Measurements from ENCODE around the gene GLT6D1. TPM values are rescaled to one million over a fixed set of nuclear protein-coding genes. Genes with fewer than 3 reads are reported as not detected.

Gene GLT6D1
- total and polyA plus RNA-seq, 2 of the 4 experiments (the other 2 are of a cell fraction) = not detected

- H4K91ac ChIP-seq (ENCODE audit: insufficient read depth, low read depth, low read length) = no peak overlapping the region
- no peak overlapping the region for H3K4me2 ChIP-seq (ENCODE audit: low read depth, low read length)
- no peak overlapping the region for H2BK120ac ChIP-seq (ENCODE audit: low read depth, low read length)
- no peak overlapping the region for H3K9ac ChIP-seq (ENCODE audit: low read depth, low read length)
- DNase-seq (no peak), ATAC-seq (ENCODE audit: low read depth) (no peak)
- no peaks in the 10 kb centered on the region for H3K36me3 ChIP-seq (ENCODE audit: control insufficient read depth, insufficient read depth, low read length)
- intact Hi-C loops (cut with micrococcal nuclease) = no loop called here
- in situ Hi-C loops (cut with MboI; ENCODE audit: low sequenced_read_pairs) = loop anchor here (25.0 kb wide), 1 partner anchor 322 kb away; no protein-coding TSS in a partner anchor
- H3K79me1 ChIP-seq (ENCODE audit: low read depth in 1 of 2, low read length in 2 of 2) = no peaks in the 10 kb centered on the region
- H3K9me1 ChIP-seq (ENCODE audit: insufficient read depth, low read length) = no peaks in the 10 kb centered on the region
- H4K8ac ChIP-seq (ENCODE audit: low read depth in 2 of 2, low read length in 2 of 2) = no peak overlapping the region
- H3K14ac ChIP-seq (replicated peaks; ENCODE audit: low read depth, low read length) = no peak overlapping the region
- dilution Hi-C loops (cut with HindIII; ENCODE audit: low sequenced_read_pairs, unreplicated experiment) = no loop called here
- H2BK5ac ChIP-seq (ENCODE audit: low read depth, low read length, poor library complexity, severe bottlenecking) = no peak overlapping the region
- ChIA-PET CTCF (no interaction called here), POLR2A (ENCODE audit: unreplicated experiment) (no interaction called here)
- no peaks in the 10 kb centered on the region for H3K4me1 ChIP-seq (ENCODE audit: control insufficient read depth, insufficient read depth, low read length)
- no peak overlapping the region for H3K56ac ChIP-seq (ENCODE audit: extremely low read depth, insufficient read depth, low read length)
- H2AK9ac ChIP-seq (replicated peaks; ENCODE audit: low read depth, low read length, poor library complexity) = peak overlapping the region; percentile 65
- H3K9me3 ChIP-seq (ENCODE audit: control insufficient read depth, insufficient read depth, low read length) = no peaks in the 10 kb centered on the region
- WGBS, 2 experiments (ENCODE audit: extremely low coverage in 2 of 2, insufficient read length in 1 of 2) = 70% methylated on average over 9 of the region's 29 CpGs; no CpG with 5 or more reads in 1 of the 2 experiments
- H2BK20ac ChIP-seq (ENCODE audit: low read depth, low read length) = no peak overlapping the region
- no peak overlapping the region for H3K4me3 ChIP-seq (ENCODE audit: insufficient read depth, low read depth, low read length)
- BruUV-seq (replicated peaks) = no TSS peak
- no peak overlapping the region for H2BK15ac ChIP-seq (ENCODE audit: low read depth, low read length)
- no peak overlapping the region for H3K4ac ChIP-seq (ENCODE audit: low read depth, low read length)
- H3K27me3 ChIP-seq (ENCODE audit: control insufficient read depth, insufficient read depth, low read length) = no peaks in the 10 kb centered on the region; the same call in 1 of the 2 replicates
- no peak overlapping the region for H2AK5ac ChIP-seq (ENCODE audit: low read depth, low read length)
- H3K18ac ChIP-seq (ENCODE audit: low read depth, low read length) = no peak overlapping the region
- no peaks in the 10 kb centered on the region for H4K20me1 ChIP-seq (ENCODE audit: insufficient read depth, low read length)
- no peak overlapping the region for H4K5ac ChIP-seq (ENCODE audit: low read depth, low read length)
- no peak overlapping the region for H3K23ac ChIP-seq (ENCODE audit: low read depth, low read length)
- TF ChIP-seq BHLHE40 (IDR thresholded peaks at IDR 0.05; ENCODE audit: low read depth, low read length) = no peak
- no peak for TF ChIP-seq CHD1 (IDR thresholded peaks at IDR 0.05; ENCODE audit: low read depth, low read length)
- TF ChIP-seq MXI1 (IDR thresholded peaks at IDR 0.05; ENCODE audit: borderline replicate concordance, low read depth, low read length) = no peak
- TF ChIP-seq CTCF (conservative IDR thresholded peaks at IDR 0.05; ENCODE audit: low read depth, low read length) = no peak
- no peak for TF ChIP-seq POLR2A (IDR thresholded peaks at IDR 0.05; ENCODE audit: low read depth, low read length)
- TF ChIP-seq, protein P1, sequence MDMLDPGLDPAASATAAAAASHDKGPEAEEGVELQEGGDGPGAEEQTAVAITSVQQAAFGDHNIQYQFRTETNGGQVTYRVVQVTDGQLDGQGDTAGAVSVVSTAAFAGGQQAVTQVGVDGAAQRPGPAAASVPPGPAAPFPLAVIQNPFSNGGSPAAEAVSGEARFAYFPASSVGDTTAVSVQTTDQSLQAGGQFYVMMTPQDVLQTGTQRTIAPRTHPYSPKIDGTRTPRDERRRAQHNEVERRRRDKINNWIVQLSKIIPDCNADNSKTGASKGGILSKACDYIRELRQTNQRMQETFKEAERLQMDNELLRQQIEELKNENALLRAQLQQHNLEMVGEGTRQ (IDR thresholded peaks at IDR 0.05; ENCODE audit: low read depth, low read length) = no peak
- no peak for TF ChIP-seq RAD21 (IDR thresholded peaks at IDR 0.05; ENCODE audit: low read length)
- TF ChIP-seq MAZ (IDR thresholded peaks at IDR 0.05; ENCODE audit: borderline replicate concordance, low read depth, low read length) = no peak
- TF ChIP-seq ELK1 (IDR thresholded peaks at IDR 0.05; ENCODE audit: borderline replicate concordance, low read depth, low read length) = no peak
- no peak for TF ChIP-seq RCOR1 (IDR thresholded peaks at IDR 0.05; ENCODE audit: insufficient replicate concordance, low read length)
- TF ChIP-seq NFE2L2 (IDR thresholded peaks at IDR 0.05; ENCODE audit: low read depth, low read length) = no peak
- TF ChIP-seq SMC3 (IDR thresholded peaks at IDR 0.05; ENCODE audit: low read depth, low read length) = no peak
- no peak for TF ChIP-seq FOS (IDR thresholded peaks at IDR 0.05; ENCODE audit: low read depth, low read length)
- TF ChIP-seq RFX5 (IDR thresholded peaks at IDR 0.05; ENCODE audit: low read depth, low read length) = no peak
- TF ChIP-seq MAFK (IDR thresholded peaks at IDR 0.05; ENCODE audit: low read depth, low read length) = no peak
- no peak overlapping the region for H2AFZ ChIP-seq (replicated peaks; ENCODE audit: low read length, poor library complexity)
- no peak overlapping the region for H3K27ac ChIP-seq (ENCODE audit: insufficient read depth, low read length)
Measured at GRCh38 chr9:135614821-135615665, 24.3 kb downstream of the GLT6D1 start.

All from IMR-90 (cell line).